Fibroblast of pulmonary artery (primary cell): ENCODE measurements around the gene PRKAG2.
A peak's percentile ranks its signal among the peaks of the same experiment; 100 is the strongest.

Source experiments
- DNase-seq: peaks from one replicate; pipeline ENCODE4 v3.0.0-alpha.2; 2010; ENCODE audit warnings: low read depth
- H3K4me3 ChIP-seq: replicated peaks from 2 replicates; pipeline ENCODE4 v1.5.1; 2011; ENCODE audit warnings: low read depth, mild to moderate bottlenecking, control low read depth, low read length, moderate library complexity
- TF ChIP-seq, protein P1 (sequence below): IDR thresholded peaks from 2 replicates; pipeline ENCODE4 v1.5.1; 2011; ENCODE audit warnings: mild to moderate bottlenecking, control low read depth, low read length, inconsistent platforms; ENCODE audit errors: missing control alignments

PRKAG2 gene

DNA sequence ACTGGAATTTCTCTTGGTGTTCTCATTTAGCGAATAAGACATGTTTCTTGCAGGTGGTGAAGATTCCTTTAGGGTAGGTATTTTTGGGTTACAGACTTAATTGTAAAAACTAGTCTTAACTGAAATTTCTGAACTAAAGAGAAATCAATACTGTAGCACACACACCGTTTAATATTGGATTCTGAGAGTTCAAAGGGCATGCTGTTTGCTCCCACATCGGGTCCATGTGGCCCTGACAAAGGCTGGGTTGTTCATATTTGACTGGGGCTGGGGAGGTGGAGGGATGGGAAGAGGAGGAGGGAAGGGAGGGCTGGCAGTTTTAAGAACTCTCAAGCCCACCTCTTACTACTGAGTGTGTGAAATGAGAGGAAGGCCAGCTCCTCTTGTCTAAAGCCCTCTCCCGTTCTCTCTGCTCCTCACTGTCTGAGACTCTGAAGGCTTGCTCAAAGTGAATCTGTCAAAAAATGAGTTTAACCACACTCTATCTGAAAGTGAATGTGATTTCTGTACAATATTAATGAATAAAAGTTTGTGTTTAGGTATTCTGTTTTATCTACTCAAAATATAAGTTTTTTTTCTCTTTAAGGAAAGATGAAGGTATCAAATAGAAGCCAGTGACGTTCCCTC, 317.2 kb downstream of the PRKAG2 start:
- DNase-seq: no peak
- H3K4me3 ChIP-seq: no peak overlapping the region
- TF ChIP-seq, protein P1, sequence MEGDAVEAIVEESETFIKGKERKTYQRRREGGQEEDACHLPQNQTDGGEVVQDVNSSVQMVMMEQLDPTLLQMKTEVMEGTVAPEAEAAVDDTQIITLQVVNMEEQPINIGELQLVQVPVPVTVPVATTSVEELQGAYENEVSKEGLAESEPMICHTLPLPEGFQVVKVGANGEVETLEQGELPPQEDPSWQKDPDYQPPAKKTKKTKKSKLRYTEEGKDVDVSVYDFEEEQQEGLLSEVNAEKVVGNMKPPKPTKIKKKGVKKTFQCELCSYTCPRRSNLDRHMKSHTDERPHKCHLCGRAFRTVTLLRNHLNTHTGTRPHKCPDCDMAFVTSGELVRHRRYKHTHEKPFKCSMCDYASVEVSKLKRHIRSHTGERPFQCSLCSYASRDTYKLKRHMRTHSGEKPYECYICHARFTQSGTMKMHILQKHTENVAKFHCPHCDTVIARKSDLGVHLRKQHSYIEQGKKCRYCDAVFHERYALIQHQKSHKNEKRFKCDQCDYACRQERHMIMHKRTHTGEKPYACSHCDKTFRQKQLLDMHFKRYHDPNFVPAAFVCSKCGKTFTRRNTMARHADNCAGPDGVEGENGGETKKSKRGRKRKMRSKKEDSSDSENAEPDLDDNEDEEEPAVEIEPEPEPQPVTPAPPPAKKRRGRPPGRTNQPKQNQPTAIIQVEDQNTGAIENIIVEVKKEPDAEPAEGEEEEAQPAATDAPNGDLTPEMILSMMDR: no peak

DNA sequence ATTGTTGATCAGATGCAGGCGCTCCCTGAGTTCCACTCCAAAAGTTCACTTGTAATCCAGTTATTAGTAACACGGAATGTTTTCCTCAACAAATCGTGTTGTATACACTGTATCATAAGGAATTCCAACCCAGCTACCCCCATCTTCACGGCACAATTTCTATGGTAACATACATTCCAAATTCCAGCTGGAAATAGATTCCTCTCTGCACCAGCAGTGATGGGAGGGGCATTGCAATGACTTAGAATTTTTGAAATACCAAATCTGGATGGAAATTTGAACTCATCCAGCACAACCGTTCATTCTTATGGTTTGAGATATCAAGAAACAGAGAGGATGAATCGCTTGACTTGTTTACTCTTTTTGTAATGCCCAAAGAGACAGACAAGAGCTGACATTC, 318.3 kb downstream of the PRKAG2 start:
- TF ChIP-seq, protein P1: no peak

DNA sequence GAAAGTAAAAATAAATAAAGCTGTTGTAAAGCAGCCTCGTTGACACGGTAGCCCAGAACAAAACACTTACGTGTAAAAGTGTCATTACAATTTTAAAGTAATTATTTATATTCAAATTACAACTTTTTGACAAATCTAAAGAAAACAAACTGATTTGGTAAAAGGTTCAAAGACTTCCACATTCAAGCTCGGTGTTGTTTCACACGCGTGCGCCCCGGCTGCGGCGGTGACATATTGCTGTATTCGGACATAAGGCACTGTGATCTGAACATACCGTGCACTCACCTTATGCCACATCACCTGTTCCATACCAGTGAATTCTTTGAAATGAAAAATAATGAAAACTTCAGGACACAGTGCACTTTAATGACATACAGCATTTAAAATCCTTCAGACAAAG, 320.3 kb downstream of the PRKAG2 start:
- TF ChIP-seq, protein P1: no peak
- H3K4me3 ChIP-seq: no peak overlapping the region
- no peak for DNase-seq

More for the DNA sequence above, 318.3 kb downstream of the PRKAG2 start:
- peak; percentile 51 for DNase-seq
- H3K4me3 ChIP-seq: no peak overlapping the region

DNA sequence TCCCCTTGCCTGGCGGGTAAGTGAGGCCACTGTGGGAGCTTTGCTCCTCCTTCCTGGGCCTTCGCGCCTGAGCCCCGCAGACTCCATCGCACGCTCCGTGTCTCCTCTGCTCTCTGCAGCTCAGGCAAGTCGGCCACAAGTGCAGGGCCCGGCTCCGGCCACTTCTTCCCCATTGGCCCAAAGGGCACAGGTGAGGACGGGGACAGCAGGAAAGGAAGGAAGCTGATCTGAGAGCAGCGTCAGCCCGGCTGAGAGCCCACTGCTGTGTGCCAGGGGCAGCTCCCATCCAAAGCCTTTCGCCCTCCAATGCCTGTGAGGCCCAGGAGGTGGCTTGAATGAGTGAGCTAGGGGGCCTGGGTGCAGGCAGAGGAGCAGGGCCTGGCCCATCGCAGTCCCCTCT, 323.6 kb downstream of the PRKAG2 start:
- TF ChIP-seq, protein P1: no peak
- no peak for DNase-seq
- no peak overlapping the region for H3K4me3 ChIP-seq

DNA sequence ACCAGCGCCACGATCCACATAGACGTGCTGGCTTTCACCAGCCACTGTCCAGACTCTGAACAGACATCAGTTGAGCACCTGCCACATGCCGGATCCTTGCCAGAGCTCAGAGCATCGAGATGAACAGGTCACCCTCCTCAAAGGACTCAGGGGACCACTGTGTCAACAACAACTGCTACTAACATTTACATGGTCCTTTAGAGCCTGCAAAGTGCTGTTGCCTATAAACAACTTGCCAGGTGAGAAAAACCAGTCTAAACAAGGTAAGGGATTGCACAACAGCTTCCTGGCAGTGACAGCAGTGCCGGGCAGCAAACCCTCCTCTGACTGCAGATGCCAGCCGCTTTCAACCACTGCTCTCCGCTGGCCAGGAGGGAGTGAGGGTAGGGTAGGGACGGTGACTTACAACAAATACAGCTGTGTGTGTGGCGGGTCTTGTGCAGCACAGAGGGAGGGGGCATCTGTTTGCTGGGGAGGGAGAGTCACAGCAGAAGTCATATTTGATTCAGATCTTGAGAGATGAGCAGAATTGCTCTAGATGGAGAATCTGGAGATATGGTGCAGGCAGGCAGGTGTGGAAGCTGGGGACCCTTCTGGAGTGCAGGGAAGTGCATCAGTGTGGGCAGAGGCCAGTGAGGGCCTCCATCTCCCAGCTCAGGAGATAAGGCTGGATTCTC, 324.4 kb downstream of the PRKAG2 start:
- no peak overlapping the region for H3K4me3 ChIP-seq
- DNase-seq: no peak
- TF ChIP-seq, protein P1: no peak

DNA sequence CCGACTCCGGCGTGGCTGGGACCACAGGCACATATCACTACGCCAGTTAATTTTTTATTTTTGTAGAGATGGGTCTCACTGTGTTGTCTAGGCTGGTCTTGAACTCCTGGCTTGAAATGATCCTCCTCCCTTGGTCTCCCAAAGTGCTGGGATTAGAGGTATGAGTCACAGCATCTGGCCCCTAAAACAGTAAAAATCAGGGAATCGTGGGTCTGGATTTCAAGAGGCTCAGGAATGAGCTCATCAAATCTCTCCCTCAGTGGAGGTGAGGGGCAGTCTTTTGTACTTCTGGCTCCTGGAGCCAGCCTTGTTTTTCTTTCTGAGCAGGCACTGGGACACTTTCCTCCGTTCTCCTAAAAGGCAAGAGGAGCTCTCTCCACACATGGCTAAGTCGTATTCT, 325.1 kb downstream of the PRKAG2 start:
- DNase-seq: no peak
- H3K4me3 ChIP-seq: no peak overlapping the region
- TF ChIP-seq, protein P1: no peak

DNA sequence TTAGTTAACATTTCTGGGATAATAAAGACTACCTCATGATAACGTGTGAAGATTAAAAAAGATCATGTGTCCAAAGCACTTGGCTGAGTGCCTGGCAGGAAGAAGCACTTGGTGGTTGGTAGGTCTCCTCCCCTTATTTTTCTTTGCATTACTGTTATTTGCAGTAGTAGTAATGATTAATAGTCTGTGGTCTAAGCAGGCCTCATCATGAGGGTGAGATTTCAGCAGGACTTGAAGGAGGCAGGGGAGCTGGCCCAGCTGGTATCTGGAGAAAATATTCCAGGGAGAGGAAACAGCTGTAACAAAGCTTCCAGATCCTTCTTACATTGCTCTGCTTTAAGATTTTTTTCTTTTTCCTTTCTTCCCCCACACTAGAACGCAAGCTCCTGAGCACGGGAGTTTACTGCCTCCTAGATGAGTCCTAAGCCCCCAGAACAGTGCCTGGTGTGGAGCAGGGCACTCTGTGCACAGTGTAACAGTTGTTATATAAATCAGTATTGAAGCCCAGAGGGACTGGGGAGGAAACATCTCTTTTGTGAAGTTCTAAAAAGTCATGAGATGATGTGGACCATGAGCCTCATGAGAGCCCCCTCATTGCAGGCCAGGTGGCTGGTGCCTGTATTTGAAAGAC, 326.1 kb downstream of the PRKAG2 start:
- TF ChIP-seq, protein P1: no peak
- DNase-seq: peak; percentile 78

More for the DNA sequence above, 326.1 kb downstream of the PRKAG2 start:
- H3K4me3 ChIP-seq: no peak overlapping the region
